ENCODE data around the gene NR1D2. TPM values are rescaled to one million over a fixed set of nuclear protein-coding genes. Genes with fewer than 3 reads are reported as not detected.

NR1D2 gene
- total RNA-seq, 1 donor from 2014 or later: 26.4 TPM

DNA sequence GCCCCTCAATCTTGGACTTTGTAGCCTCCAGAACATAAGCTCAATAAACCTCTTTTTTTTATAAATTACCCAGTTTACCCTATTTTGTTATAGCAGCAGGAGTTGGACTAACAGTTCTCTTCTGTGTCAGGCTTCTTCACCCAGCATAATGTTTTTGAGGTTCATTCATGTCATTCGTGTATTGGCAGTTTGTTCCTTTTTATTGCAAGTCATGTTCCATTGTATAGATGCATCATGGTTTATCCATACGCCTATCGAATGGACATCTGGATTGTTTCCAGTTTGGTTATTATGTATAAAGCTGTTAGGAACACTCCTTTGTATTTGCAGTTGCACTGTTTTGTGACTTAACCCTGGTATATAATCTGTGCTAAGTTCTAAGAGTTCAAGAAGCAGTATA lies 39.8 kb downstream of the NR1D2 start:
- Mint-ChIP-seq H3K27me3 (ENCODE audit: unreplicated experiment) (no peaks in the 10 kb centered on the region), H3K4me1 (ENCODE audit: unreplicated experiment) (peaks cover 19% of the 10 kb centered on the region), H3K27ac (ENCODE audit: unreplicated experiment) (no peak overlapping the region), H3K9me3 (ENCODE audit: unreplicated experiment) (no peaks in the 10 kb centered on the region), H3K4me3 (ENCODE audit: unreplicated experiment) (no peak overlapping the region), H3K36me3 (ENCODE audit: unreplicated experiment) (no peaks in the 10 kb centered on the region)
- no peak for TF ChIP-seq CTCF (IDR thresholded peaks at IDR 0.05)
- DNase-seq (ENCODE audit: extremely low spot score, unreplicated experiment): no peak

- H3K9me3 Mint-ChIP-seq (ENCODE audit: unreplicated experiment): no peaks in the 10 kb centered on the region
- H3K4me3 Mint-ChIP-seq (ENCODE audit: unreplicated experiment): no peak overlapping the region
- no peak overlapping the region for H3K27ac Mint-ChIP-seq (ENCODE audit: unreplicated experiment)
- TF ChIP-seq CTCF (IDR thresholded peaks at IDR 0.05): no peak
- no peak for DNase-seq (ENCODE audit: extremely low spot score, unreplicated experiment)
- H3K27me3 Mint-ChIP-seq (ENCODE audit: unreplicated experiment): no peaks in the 10 kb centered on the region
- no peaks in the 10 kb centered on the region for H3K36me3 Mint-ChIP-seq (ENCODE audit: unreplicated experiment)
- peaks cover 22% of the 10 kb centered on the region for H3K4me1 Mint-ChIP-seq (ENCODE audit: unreplicated experiment)
These were observed 40.9 kb downstream of the NR1D2 start for GRCh38 chr3:23985747-23986544.

GRCh38 chr3:23987356-23987755 lies 42.3 kb downstream of the NR1D2 start:
- Mint-ChIP-seq H3K4me1 (ENCODE audit: unreplicated experiment) (peaks cover 22% of the 10 kb centered on the region), H3K36me3 (ENCODE audit: unreplicated experiment) (no peaks in the 10 kb centered on the region), H3K27ac (ENCODE audit: unreplicated experiment) (no peak overlapping the region), H3K27me3 (ENCODE audit: unreplicated experiment) (no peaks in the 10 kb centered on the region), H3K4me3 (ENCODE audit: unreplicated experiment) (no peak overlapping the region), H3K9me3 (ENCODE audit: unreplicated experiment) (no peaks in the 10 kb centered on the region)
- TF ChIP-seq CTCF (IDR thresholded peaks at IDR 0.05): no peak
- DNase-seq (ENCODE audit: extremely low spot score, unreplicated experiment): no peak

DNA sequence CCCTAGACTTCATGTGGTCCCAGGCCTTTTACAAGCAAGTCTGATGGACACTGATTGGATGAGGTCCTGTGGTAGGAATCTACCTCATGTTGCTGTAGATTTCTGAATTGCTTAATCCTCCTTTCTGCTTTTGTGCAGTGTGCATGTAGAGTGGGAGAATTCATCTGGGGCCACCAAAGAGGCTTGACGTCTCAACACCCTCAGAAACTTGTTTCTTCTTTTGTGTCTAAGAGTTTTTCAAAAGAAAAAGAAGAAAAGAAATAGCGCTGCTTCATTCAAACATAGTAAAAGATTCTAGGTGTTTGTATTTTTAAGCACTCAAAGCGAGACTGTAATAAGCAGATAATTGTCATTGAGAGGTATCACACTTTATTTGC lies 46.2 kb downstream of the NR1D2 start:
- no peak for DNase-seq (ENCODE audit: extremely low spot score, unreplicated experiment)
- no peak overlapping the region for H3K4me3 Mint-ChIP-seq (ENCODE audit: unreplicated experiment)

More for the DNA sequence above, 46.2 kb downstream of the NR1D2 start:
- TF ChIP-seq CTCF (IDR thresholded peaks at IDR 0.05): no peak
- Mint-ChIP-seq H3K27ac (ENCODE audit: unreplicated experiment) (no peak overlapping the region), H3K4me1 (ENCODE audit: unreplicated experiment) (peaks cover 24% of the 10 kb centered on the region), H3K27me3 (ENCODE audit: unreplicated experiment) (no peaks in the 10 kb centered on the region), H3K36me3 (ENCODE audit: unreplicated experiment) (no peaks in the 10 kb centered on the region), H3K9me3 (ENCODE audit: unreplicated experiment) (no peaks in the 10 kb centered on the region)

Measured in osteocyte (in vitro differentiated cells).